Gastrocnemius medialis (tissue), 4 donors: ENCODE data around the gene EDC3. TPM values are rescaled to one million over a fixed set of nuclear protein-coding genes. Genes with fewer than 3 reads are reported as not detected.

Source experiments
- ATAC-seq, 2 donors: fragments of 150-250 bp; one replicate each; pipeline ENCODE4 v1.9.1; 2016
- DNase-seq, 2 donors: peaks; one replicate each; pipeline ENCODE4 v3.0.0-alpha.2; 2019
- H3K27ac ChIP-seq, 4 donors: fragments of 200-600 bp; sonication (generic); 1 replicate in 1 of 4; 2 replicates in 3 of 4; pipeline ENCODE4 v1.5.1; 2016 to 2018; ENCODE audit warnings: mild to moderate bottlenecking in 2 of 4, moderate library complexity in 1 of 4
- H3K27me3 ChIP-seq, 3 donors: fragments of 200-600 bp; sonication (generic) in 2 of 3; 1 replicate in 1 of 3; 2 replicates in 2 of 3; pipeline versions ENCODE4 v1.5.1 to v1.6.0; 2016 to 2019; ENCODE audit warnings: mild to moderate bottlenecking in 1 of 3, moderate library complexity in 1 of 3
- H3K36me3 ChIP-seq, 2 donors: fragments of 200-600 bp; sonication (generic) in 1 of 2; one replicate each; pipeline ENCODE4 v1.5.1; 2017 to 2018
- H3K4me1 ChIP-seq, 2 donors: fragments of 200-600 bp; sonication (generic) in 1 of 2; one replicate each; pipeline ENCODE4 v1.5.1; 2016 to 2017; ENCODE audit warnings: mild to moderate bottlenecking in 2 of 2
- H3K4me3 ChIP-seq, 4 donors: fragments of 200-600 bp; sonication (generic) in 3 of 4; 1 replicate in 1 of 4; 2 replicates in 3 of 4; pipeline ENCODE4 v1.5.1; 2016 to 2019; ENCODE audit warnings: mild to moderate bottlenecking in 2 of 4
- H3K9me3 ChIP-seq, 3 donors: fragments of 200-600 bp; sonication (generic) in 2 of 3; 1 replicate in 1 of 3; 2 replicates in 2 of 3; pipeline ENCODE4 v1.5.1; 2016 to 2019
- POLR2A ChIP-seq, 2 donors: fragments of 450-650 bp; IDR thresholded peaks; one replicate each; pipeline ENCODE4 v1.6.1; 2017; ENCODE audit warnings: antibody characterized with exemption in 2 of 2, mild to moderate bottlenecking in 2 of 2, moderate library complexity in 2 of 2
- in situ Hi-C, 4 donors: fragments of 200-750 bp; cut with MboI; loops; one replicate each; pipeline versions ENCODE4 v1.15.0 to v1.8.0; 2017; ENCODE audit warnings: low sequenced_read_pairs in 4 of 4
- intact Hi-C: fragments of 100-400 bp; cut with DNase I; formaldehyde crosslinking; loops from one replicate; pipeline ENCODE4 v1.15.1; 2023; ENCODE audit warnings: low total_unique reads
- total RNA-seq, 4 donors: library from RNA; depleted of rRNA; stranded (reverse); fragments of >200 nt; gene quantifications; one replicate each; pipeline versions ENCODE4 v1.1.0 to v1.2.3, GENCODE V29; 2016
- TF ChIP-seq, protein P1 (sequence below), 5 experiments: fragments of 450-650 bp in 3 of 5; fragments of 200-600 bp in 2 of 5; sonication (generic) in 2 of 5; IDR thresholded peaks in 4 of 5; conservative IDR thresholded peaks in 1 of 5; 1 replicate in 4 of 5; 2 replicates in 1 of 5; pipeline ENCODE4 v1.5.1; 2016 to 2019; ENCODE audit warnings: antibody characterized with exemption in 5 of 5, mild to moderate bottlenecking in 3 of 5, moderate library complexity in 3 of 5

Gene EDC3
- total RNA-seq, 4 donors from 2014 or later: 7.9 to 19.4 (median 11.6) TPM

DNA sequence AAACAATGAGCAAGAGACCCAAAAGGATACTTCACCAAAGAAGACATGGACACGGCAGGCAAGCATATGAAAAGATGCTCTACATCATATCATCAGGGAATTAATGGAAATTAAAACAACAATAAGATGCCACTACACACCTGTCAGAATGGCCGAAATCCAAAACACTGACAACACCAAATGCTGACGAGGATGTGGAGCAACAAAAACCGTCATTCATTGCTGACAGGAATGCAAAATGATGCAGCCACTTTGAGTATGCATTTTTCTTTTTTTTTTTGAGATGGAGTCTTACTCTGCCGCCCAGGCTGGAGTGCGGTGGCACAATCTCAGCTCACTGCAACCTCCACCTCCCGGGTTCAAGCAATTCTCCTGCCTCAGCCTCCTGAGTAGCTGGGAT, 19.0 kb downstream of the EDC3 start:
- H3K9me3 ChIP-seq: no peaks in the 10 kb centered on the region
- no peaks in the 10 kb centered on the region for H3K27me3 ChIP-seq
- H3K27ac ChIP-seq: no peak overlapping the region
- no peak overlapping the region for H3K4me3 ChIP-seq
- peaks cover 0 to 19% of the 10 kb centered on the region in 2 donors for H3K36me3 ChIP-seq
- intact Hi-C loops (no loop called here), in situ Hi-C loops (no loop called here)
- no peak for TF ChIP-seq POLR2A (IDR thresholded peaks at IDR 0.05)
- TF ChIP-seq, protein P1, sequence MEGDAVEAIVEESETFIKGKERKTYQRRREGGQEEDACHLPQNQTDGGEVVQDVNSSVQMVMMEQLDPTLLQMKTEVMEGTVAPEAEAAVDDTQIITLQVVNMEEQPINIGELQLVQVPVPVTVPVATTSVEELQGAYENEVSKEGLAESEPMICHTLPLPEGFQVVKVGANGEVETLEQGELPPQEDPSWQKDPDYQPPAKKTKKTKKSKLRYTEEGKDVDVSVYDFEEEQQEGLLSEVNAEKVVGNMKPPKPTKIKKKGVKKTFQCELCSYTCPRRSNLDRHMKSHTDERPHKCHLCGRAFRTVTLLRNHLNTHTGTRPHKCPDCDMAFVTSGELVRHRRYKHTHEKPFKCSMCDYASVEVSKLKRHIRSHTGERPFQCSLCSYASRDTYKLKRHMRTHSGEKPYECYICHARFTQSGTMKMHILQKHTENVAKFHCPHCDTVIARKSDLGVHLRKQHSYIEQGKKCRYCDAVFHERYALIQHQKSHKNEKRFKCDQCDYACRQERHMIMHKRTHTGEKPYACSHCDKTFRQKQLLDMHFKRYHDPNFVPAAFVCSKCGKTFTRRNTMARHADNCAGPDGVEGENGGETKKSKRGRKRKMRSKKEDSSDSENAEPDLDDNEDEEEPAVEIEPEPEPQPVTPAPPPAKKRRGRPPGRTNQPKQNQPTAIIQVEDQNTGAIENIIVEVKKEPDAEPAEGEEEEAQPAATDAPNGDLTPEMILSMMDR (IDR thresholded peaks at IDR 0.05 in 4 of 5, conservative IDR thresholded peaks at IDR 0.05 in 1 of 5): no peak
- no peaks in the 10 kb centered on the region for H3K4me1 ChIP-seq
- DNase-seq (no peak), ATAC-seq (no peak)

DNA sequence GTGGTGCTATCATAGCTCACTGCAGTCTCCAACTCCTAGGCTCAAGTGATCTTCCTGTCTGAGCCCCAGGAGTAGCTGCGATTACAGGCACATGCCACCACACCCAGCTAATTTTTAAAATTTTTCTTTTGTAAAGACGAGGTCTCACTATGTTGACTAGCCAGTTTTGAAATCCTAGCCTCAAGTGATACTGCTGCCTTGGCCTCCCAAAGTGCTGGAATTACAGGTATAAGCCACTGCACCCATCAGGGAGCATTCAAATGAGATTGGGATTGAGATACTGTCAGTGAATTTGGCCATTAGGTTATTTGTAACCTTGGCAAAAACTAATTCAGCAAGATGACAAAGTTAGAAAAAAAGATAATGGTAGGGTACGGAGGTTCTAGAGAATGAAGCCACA, 21.7 kb downstream of the EDC3 start:
- no peak for ATAC-seq
- intact Hi-C loops: no loop called here
- in situ Hi-C loops: no loop called here

DNA sequence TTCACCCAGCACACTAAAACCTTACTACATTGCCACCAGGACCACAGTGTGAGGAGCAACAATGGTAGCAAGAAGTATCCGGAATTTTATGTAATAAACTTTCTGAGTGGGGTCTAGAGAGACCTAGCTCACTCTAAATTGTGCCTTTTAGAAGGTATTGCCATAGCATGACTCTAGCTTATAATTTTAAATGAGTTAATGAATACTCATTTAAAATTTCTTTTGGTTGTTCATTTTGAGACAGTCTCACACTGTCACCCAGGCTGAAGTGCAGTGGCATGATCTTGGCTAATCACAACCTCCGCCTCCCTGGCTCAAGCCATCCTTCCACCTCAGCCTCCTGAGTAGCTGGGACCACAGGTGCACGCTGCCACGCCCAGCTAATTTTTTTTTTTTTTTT, 26.2 kb downstream of the EDC3 start:
- TF ChIP-seq POLR2A (IDR thresholded peaks at IDR 0.05): no peak
- TF ChIP-seq, protein P1 (IDR thresholded peaks at IDR 0.05 in 4 of 5, conservative IDR thresholded peaks at IDR 0.05 in 1 of 5): no peak
- in situ Hi-C loops: no loop called here
- H3K9me3 ChIP-seq: no peaks in the 10 kb centered on the region
- peaks cover 6 to 7% of the 10 kb centered on the region in 2 donors for H3K4me1 ChIP-seq
- H3K4me3 ChIP-seq: no peak overlapping the region
- DNase-seq (no peak), ATAC-seq (no peak)
- no peaks in the 10 kb centered on the region for H3K27me3 ChIP-seq
- intact Hi-C loops: no loop called here
- peaks cover 0 to 32% of the 10 kb centered on the region in 2 donors for H3K36me3 ChIP-seq
- H3K27ac ChIP-seq: no peak overlapping the region

More for the DNA sequence above, 21.7 kb downstream of the EDC3 start:
- Histone ChIP-seq H3K9me3 (no peaks in the 10 kb centered on the region), H3K4me3 (no peak overlapping the region), H3K4me1 (no peaks in the 10 kb centered on the region), H3K27me3 (no peaks in the 10 kb centered on the region), H3K36me3 (peaks cover 0 to 32% of the 10 kb centered on the region in 2 donors), H3K27ac (no peak overlapping the region)
- DNase-seq: no peak
- no peak for TF ChIP-seq POLR2A (IDR thresholded peaks at IDR 0.05)
- TF ChIP-seq, protein P1 (IDR thresholded peaks at IDR 0.05 in 4 of 5, conservative IDR thresholded peaks at IDR 0.05 in 1 of 5): no peak

DNA sequence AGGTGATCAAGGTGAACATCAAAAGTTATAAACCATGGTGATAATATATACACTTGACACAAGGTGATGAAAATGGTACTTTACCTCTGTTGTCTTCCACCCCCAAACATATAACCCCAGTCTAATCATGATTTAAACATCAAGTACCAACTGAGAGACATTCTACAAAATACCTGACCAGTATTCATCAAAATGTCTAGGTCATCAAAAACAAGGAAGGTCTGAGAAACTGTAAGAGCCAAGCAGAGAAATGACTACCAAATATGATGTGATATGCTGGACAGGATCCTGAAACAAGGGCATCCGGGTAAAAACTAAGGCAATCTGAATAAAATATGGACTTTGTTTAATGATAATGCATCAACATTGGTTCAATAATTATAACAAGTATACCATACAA, 27.8 kb downstream of the EDC3 start:
- H3K9me3 ChIP-seq: no peaks in the 10 kb centered on the region
- H3K27me3 ChIP-seq: no peaks in the 10 kb centered on the region
- no peak for DNase-seq
- intact Hi-C loops: no loop called here
- in situ Hi-C loops: no loop called here
- no peak for ATAC-seq
- no peak overlapping the region for H3K4me3 ChIP-seq
- H3K27ac ChIP-seq: no peak overlapping the region
- H3K36me3 ChIP-seq: peaks cover 0 to 22% of the 10 kb centered on the region in 2 donors
- H3K4me1 ChIP-seq: peaks cover 22% of the 10 kb centered on the region in 2 donors
- no peak for TF ChIP-seq POLR2A (IDR thresholded peaks at IDR 0.05)
- TF ChIP-seq, protein P1 (IDR thresholded peaks at IDR 0.05 in 4 of 5, conservative IDR thresholded peaks at IDR 0.05 in 1 of 5): no peak

DNA sequence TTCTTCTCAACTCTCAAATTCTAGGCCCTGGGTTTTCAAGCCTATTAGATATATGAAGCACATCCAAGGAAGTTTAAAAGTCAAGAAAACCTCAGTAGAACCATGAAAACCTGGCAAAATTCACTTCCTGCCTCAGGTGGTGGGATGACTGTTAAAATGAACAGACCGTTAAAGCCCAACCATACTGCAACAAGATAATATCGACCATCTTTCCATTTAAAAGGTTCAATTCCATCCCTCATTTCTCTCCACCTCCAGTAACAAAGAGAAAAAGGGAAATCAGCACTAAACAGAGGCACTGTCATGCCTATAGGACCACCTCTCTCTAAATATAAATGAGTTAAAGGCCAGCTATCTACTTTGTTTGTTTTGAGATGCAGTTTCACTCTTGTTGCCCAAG, 31.2 kb downstream of the EDC3 start:
- no peaks in the 10 kb centered on the region for H3K27me3 ChIP-seq
- no peak for TF ChIP-seq POLR2A (IDR thresholded peaks at IDR 0.05)
- TF ChIP-seq, protein P1 (IDR thresholded peaks at IDR 0.05 in 4 of 5, conservative IDR thresholded peaks at IDR 0.05 in 1 of 5): no peak
- no peak for ATAC-seq
- intact Hi-C loops (no loop called here), in situ Hi-C loops (no loop called here)
- H3K27ac ChIP-seq: peak overlapping the region; percentile 58 to 84 (median 68)
- no peak overlapping the region for H3K4me3 ChIP-seq
- no peaks in the 10 kb centered on the region for H3K9me3 ChIP-seq
- H3K36me3 ChIP-seq: peaks cover 0 to 6% of the 10 kb centered on the region in 2 donors
- no peak for DNase-seq
- peaks cover 32 to 34% of the 10 kb centered on the region in 2 donors for H3K4me1 ChIP-seq
